ENCODE data around the gene RABL6. TPM values are rescaled to one million over a fixed set of nuclear protein-coding genes. Genes with fewer than 3 reads are reported as not detected.
"Not testable (repeated sequence)": the region's sequence is repeated elsewhere in the genome, so short reads cannot be mapped to it uniquely, and the experiment has no call there.

Gene RABL6
- total and polyA plus RNA-seq, 7 donors: 36.0 to 103 (median 55.9) TPM

DNA sequence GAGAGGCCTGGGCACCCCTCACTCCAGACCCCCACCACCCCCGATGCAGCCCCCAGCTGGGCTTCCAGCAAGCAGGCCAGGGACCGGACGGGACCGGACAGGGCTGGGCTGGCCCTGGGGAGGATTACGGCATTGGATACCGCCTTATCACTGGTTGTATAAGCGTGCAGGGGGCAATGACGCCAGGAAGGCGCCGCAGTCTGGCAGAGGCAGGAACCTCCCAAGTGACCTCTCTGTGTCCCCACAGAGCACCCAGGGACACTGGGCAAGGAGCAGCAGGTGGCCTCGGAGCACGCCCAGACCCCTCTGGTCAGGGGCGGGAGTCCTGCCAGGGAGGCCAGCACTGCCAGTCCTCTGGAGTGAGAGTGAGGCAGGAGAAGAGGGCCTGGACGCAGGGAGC, 42.7 kb upstream of the RABL6 start:
- Histone ChIP-seq H3K4me1 (peaks cover 0 to 7% (median 0%) of the 10 kb centered on the region in 4 donors), H3K36me3 (no peaks in the 10 kb centered on the region), H3K27me3 (peaks cover 11 to 63% (median 36%) of the 10 kb centered on the region in 3 donors), H3K27ac (no peak overlapping the region), H3K9me3 (no peaks in the 10 kb centered on the region), H3K4me3 (no peak overlapping the region)
- peak; percentile 59 for DNase-seq
- 39 to 85% methylated on average over 14 of the region's 14 CpGs for WGBS, 2 donors
- intact Hi-C loops (cut with DNase I): no loop called here
- TF ChIP-seq POLR2AphosphoS5 (IDR thresholded peaks at IDR 0.05): no peak
- TF ChIP-seq EP300 (IDR thresholded peaks at IDR 0.05): no peak
- TF ChIP-seq, protein P1, sequence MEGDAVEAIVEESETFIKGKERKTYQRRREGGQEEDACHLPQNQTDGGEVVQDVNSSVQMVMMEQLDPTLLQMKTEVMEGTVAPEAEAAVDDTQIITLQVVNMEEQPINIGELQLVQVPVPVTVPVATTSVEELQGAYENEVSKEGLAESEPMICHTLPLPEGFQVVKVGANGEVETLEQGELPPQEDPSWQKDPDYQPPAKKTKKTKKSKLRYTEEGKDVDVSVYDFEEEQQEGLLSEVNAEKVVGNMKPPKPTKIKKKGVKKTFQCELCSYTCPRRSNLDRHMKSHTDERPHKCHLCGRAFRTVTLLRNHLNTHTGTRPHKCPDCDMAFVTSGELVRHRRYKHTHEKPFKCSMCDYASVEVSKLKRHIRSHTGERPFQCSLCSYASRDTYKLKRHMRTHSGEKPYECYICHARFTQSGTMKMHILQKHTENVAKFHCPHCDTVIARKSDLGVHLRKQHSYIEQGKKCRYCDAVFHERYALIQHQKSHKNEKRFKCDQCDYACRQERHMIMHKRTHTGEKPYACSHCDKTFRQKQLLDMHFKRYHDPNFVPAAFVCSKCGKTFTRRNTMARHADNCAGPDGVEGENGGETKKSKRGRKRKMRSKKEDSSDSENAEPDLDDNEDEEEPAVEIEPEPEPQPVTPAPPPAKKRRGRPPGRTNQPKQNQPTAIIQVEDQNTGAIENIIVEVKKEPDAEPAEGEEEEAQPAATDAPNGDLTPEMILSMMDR (IDR thresholded peaks at IDR 0.05): no peak
- TF ChIP-seq POLR2A (IDR thresholded peaks at IDR 0.05): no peak

DNA sequence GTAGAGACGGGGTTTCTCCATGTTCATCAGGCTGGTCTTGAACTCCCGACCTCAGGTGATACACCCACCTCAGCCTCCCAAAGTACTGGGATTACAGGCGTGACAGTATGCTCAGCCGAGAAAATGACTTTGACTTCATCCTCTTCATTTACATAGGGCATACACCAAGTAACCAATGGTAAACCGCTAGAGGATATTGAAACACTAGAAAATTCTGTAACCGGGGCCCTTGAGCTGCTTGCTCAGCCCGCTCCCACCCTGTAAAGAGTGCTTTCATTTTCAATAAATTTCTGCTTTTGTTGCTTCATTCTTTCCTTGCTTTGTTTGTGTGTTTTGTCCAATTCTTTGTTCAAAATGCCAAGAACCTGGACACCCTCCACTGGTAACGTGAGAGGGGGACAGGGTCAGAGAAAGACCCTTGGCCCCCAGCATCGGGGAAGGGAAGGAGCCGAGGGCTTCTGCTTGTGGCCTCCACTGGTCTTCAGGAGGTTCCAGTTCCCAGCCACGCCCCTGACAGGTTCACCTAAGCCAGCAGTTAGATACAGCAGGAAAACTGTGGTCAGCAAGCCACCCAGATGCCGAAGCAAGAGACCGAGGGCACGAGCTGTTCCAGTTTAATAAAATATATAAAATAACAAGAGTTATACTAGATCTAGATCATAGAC, 41.9 kb upstream of the RABL6 start:
- H3K9me3 ChIP-seq; H3K27ac ChIP-seq; H3K4me3 ChIP-seq; intact Hi-C loops (cut with DNase I); H3K36me3 ChIP-seq; H3K4me1 ChIP-seq: not testable (repeated sequence)
- H3K27me3 ChIP-seq: peaks cover 11 to 55% (median 36%) of the 10 kb centered on the region in 3 donors
- 42 to 74% methylated on average over 14 of the region's 14 CpGs for WGBS, 2 donors
- peak; percentile 34 for DNase-seq

DNA sequence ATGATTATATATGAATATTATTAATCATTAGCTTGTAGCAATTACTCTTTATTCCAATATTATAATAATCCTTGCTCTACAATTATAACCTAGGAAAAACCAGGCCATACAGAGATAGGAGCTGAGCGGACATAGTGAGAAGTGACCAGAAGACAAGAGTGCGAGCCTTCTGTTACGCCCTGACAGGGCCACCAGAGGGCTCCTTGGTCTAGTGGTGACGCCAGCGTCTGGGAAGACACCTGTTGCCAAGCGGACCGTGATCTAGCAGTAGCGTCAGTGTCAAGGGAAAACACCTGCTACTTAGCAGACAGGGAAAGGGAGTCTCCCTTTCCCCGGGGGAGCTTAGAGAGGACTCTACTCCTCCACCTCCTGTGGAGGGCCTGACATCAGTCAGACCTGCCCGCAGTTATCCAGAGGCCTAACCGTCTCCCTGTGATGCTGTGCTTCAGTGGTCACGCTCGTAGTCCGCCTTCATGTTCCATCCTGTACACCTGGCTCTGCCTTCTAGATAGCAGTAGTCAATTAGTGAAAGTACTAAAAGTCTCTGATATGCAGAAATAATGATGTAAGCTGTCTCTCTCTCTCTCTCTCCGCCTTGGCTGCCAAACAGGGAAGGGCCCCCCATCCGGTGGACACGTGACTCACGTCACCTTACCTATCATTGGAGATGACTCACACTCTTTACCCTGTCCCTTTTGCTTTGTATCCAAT, 41.2 kb upstream of the RABL6 start:
- intact Hi-C loops (cut with DNase I); H3K4me1 ChIP-seq; H3K4me3 ChIP-seq; H3K36me3 ChIP-seq; H3K9me3 ChIP-seq; H3K27ac ChIP-seq: not testable (repeated sequence)
- 27 to 42% methylated on average over 18 of the region's 18 CpGs for WGBS, 2 donors
- H3K27me3 ChIP-seq: peaks cover 11 to 54% (median 36%) of the 10 kb centered on the region in 3 donors
- TF ChIP-seq, protein P1 (IDR thresholded peaks at IDR 0.05): peak in 1 of 4 experiments; percentile 20
- peak; percentile 77 for DNase-seq

DNA sequence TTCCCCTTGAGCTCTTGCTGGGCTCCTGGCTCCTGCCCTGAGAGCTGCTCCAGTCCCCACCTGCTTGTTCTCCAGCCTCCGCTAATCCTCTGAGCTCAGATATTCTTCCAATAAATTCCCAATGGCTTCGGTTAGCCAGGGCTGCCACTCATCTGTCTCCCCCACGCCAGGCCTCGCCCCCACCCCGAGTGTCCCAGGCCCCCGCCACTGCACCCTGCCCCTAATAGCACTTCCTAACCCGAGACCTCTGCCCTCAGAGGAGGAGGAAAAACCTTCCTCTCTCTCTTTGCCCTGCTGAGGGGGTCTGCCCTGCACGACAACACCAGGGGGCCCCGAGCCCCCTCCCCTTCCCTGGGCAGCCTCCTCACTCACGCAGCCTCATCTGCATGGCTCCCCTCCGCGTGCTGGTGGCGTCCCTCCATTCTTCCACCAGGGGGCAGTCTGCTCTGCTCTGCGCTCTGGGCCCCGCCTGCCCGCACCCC, 38.0 kb upstream of the RABL6 start:
- peak; percentile 58 for DNase-seq
- H3K4me3 ChIP-seq: no peak overlapping the region
- WGBS, 2 donors: 5 to 11% methylated on average over 16 of the region's 16 CpGs
- peaks cover 0 to 23% (median 11%) of the 10 kb centered on the region in 3 donors for H3K27me3 ChIP-seq
- intact Hi-C loops (cut with DNase I): no loop called here
- TF ChIP-seq, protein P1 (IDR thresholded peaks at IDR 0.05): peak in 2 of 4 experiments; percentile 30 to 39
- TF ChIP-seq POLR2A (IDR thresholded peaks at IDR 0.05) (no peak), EP300 (IDR thresholded peaks at IDR 0.05) (no peak), POLR2AphosphoS5 (IDR thresholded peaks at IDR 0.05) (no peak)
- peaks cover 0 to 4% (median 2%) of the 10 kb centered on the region in 4 donors for H3K9me3 ChIP-seq
- H3K4me1 ChIP-seq: no peaks in the 10 kb centered on the region
- H3K36me3 ChIP-seq: no peaks in the 10 kb centered on the region
- H3K27ac ChIP-seq: no peak overlapping the region

DNA sequence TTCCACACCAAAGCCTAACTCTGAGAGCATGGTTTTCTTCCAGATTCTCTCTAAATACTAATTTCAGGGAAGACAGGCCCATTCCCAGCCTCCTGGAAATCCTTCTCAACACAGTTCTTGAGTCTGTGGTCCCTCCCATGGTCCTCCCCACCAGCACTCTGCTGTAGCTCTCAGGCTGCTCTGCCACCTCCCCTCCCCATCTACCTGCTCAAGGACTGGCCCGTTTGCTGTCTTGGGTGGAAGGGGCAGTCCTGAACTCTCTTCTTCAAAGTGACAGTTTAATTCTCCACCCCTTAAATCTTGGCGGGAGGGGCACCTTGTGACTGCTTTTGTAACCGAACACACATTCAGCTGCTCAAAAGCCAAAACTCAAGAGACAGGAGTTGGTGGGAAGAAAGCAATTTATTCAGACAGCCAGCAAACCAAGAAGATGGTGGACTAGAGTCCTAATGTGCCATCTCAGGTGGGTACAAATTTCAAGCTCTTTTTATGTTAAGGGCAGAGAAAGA, 35.8 kb upstream of the RABL6 start:
- Histone ChIP-seq H3K4me1 (no peaks in the 10 kb centered on the region), H3K9me3 (peaks cover 0 to 4% (median 2%) of the 10 kb centered on the region in 4 donors), H3K27ac (no peak overlapping the region), H3K27me3 (peaks cover 0 to 11% (median 10%) of the 10 kb centered on the region in 3 donors), H3K4me3 (no peak overlapping the region), H3K36me3 (no peaks in the 10 kb centered on the region)
- 64 to 76% methylated on average over 3 of the region's 3 CpGs for WGBS, 2 donors
- DNase-seq: no peak
- intact Hi-C loops (cut with DNase I): no loop called here
- TF ChIP-seq POLR2AphosphoS5 (IDR thresholded peaks at IDR 0.05): no peak
- TF ChIP-seq, protein P1 (IDR thresholded peaks at IDR 0.05): no peak
- TF ChIP-seq EP300 (IDR thresholded peaks at IDR 0.05): no peak
- no peak for TF ChIP-seq POLR2A (IDR thresholded peaks at IDR 0.05)
